Erythroblast (primary cell): ENCODE results near the gene USP48.

ENCODE experiments used
- GATA1 ChIP-seq: IDR thresholded peaks from 2 replicates; pipeline ENCODE4 v1.6.1; 2011; ENCODE audit warnings: low read depth, mild to moderate bottlenecking, control low read depth, low read length, moderate library complexity
- POLR2A ChIP-seq: IDR thresholded peaks from 2 replicates; pipeline ENCODE4 v1.6.1; 2011; ENCODE audit warnings: mild to moderate bottlenecking, low read length

- TF ChIP-seq POLR2A = no peak
- TF ChIP-seq GATA1 = no peak
Measured at GRCh38 chr1:21640653-21641052, 142.3 kb downstream of the USP48 start.
